ENCODE measurements around the gene CYP3A5. TPM values are rescaled to one million over a fixed set of nuclear protein-coding genes. Genes with fewer than 3 reads are reported as not detected.

CYP3A5 gene
- total and polyA plus RNA-seq, 2 of the 13 experiments (the other 11 are each of a cell fraction or from before 2014, with no cell fraction given): 5.7 to 9.3 TPM

GRCh38 chr7:99679032-99679399 is 780 bp downstream of the CYP3A5 start (continued):
- TF ChIP-seq SOX6 (IDR thresholded peaks at IDR 0.05) (no peak), SOX6 (CRISPR knock-in tag; IDR thresholded peaks at IDR 0.05) (peak; percentile 71), AKAP8 (CRISPR knock-in tag; IDR thresholded peaks at IDR 0.05) (no peak), RFXAP (CRISPR knock-in tag; IDR thresholded peaks at IDR 0.05; ENCODE audit: borderline replicate concordance) (no peak), ZBTB38 (CRISPR knock-in tag; IDR thresholded peaks at IDR 0.05) (0 out of 2 replicates have a peak, but pooled peaks have one; percentile 50), ZNF75D (CRISPR knock-in tag; IDR thresholded peaks at IDR 0.05; ENCODE audit: borderline replicate concordance) (no peak), AHDC1 (CRISPR knock-in tag; IDR thresholded peaks at IDR 0.05; ENCODE audit: borderline replicate concordance) (peak; percentile 42; the same call in 1 of the 2 replicates), RXRA (CRISPR knock-in tag; IDR thresholded peaks at IDR 0.05) (0 out of 2 replicates have a peak, but pooled peaks have one; percentile 30), MIER2 (CRISPR knock-in tag; IDR thresholded peaks at IDR 0.05) (0 out of 2 replicates have a peak, but pooled peaks have one; percentile 11), TFE3 (CRISPR knock-in tag; IDR thresholded peaks at IDR 0.05) (0 out of 2 replicates have a peak, but pooled peaks have one; percentile 37), ZNF781 (CRISPR knock-in tag; IDR thresholded peaks at IDR 0.05; ENCODE audit: borderline replicate concordance, not compliant biosample characterization) (no peak), CREM (IDR thresholded peaks at IDR 0.05) (no peak), CREM (CRISPR knock-in tag; IDR thresholded peaks at IDR 0.05) (no peak), GRHL1 (CRISPR knock-in tag; conservative IDR thresholded peaks at IDR 0.05) (no peak), ZSCAN9 (CRISPR knock-in tag; IDR thresholded peaks at IDR 0.05; ENCODE audit: borderline replicate concordance) (no peak), STAT5B (CRISPR knock-in tag; IDR thresholded peaks at IDR 0.05) (no peak)
- TF ChIP-seq, protein P1, sequence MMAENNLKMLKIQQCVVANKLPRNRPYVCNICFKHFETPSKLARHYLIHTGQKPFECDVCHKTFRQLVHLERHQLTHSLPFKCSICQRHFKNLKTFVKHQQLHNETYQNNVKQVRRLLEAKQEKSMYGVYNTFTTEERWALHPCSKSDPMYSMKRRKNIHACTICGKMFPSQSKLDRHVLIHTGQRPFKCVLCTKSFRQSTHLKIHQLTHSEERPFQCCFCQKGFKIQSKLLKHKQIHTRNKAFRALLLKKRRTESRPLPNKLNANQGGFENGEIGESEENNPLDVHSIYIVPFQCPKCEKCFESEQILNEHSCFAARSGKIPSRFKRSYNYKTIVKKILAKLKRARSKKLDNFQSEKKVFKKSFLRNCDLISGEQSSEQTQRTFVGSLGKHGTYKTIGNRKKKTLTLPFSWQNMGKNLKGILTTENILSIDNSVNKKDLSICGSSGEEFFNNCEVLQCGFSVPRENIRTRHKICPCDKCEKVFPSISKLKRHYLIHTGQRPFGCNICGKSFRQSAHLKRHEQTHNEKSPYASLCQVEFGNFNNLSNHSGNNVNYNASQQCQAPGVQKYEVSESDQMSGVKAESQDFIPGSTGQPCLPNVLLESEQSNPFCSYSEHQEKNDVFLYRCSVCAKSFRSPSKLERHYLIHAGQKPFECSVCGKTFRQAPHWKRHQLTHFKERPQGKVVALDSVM (CRISPR knock-in tag; IDR thresholded peaks at IDR 0.05): no peak
- TF ChIP-seq, protein P2, sequence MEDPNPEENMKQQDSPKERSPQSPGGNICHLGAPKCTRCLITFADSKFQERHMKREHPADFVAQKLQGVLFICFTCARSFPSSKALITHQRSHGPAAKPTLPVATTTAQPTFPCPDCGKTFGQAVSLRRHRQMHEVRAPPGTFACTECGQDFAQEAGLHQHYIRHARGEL (CRISPR knock-in tag; IDR thresholded peaks at IDR 0.05): no peak
- TF ChIP-seq, protein P3, sequence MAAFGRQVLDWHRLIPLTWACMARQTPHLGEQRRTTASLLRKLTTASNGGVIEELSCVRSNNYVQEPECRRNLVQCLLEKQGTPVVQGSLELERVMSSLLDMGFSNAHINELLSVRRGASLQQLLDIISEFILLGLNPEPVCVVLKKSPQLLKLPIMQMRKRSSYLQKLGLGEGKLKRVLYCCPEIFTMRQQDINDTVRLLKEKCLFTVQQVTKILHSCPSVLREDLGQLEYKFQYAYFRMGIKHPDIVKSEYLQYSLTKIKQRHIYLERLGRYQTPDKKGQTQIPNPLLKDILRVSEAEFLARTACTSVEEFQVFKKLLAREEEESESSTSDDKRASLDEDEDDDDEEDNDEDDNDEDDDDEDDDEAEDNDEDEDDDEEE (CRISPR knock-in tag; IDR thresholded peaks at IDR 0.05): no peak

Data from HepG2 (cell line).